HepG2 (cell line): ENCODE measurements around the gene KIAA1217. TPM values are rescaled to one million over a fixed set of nuclear protein-coding genes. Genes with fewer than 3 reads are reported as not detected.

Experiments used
- ATAC-seq: fragments of 200-7000 bp; cut with Tn5 transposase; 3 replicates; pipeline ENCODE4 v1.9.1; 2020; ENCODE audit warnings: mild to moderate bottlenecking, moderate library complexity
- BruUV-seq: library from RNA; stranded (reverse); fragments of 400-500 nt; replicated peaks from 2 replicates; lab custom pipeline; 2021; lab: Mats Ljungman, UMichigan
- CTCF ChIA-PET: fragments of 300-600 bp; formaldehyde crosslinking; extraction: SDS; loops from one replicate; lab custom pipeline; 2021; ENCODE audit warnings: low total read pairs, inconsistent platforms, low intra/inter-chr PET ratio; lab: Yijun Ruan, JAX
- POLR2A ChIA-PET: fragments of 350-600 bp; sonication (Branson Sonifier 250); formaldehyde crosslinking; loops from one replicate; lab custom pipeline; 2020; ENCODE audit warnings: antibody characterized with exemption, inconsistent platforms; lab: Yijun Ruan, JAX
- DNase-seq: peaks from one replicate; pipeline ENCODE4 v3.0.0-alpha.2; 2015; ENCODE audit warnings: low spot score
- FAIRE-seq: peaks from 3 replicates; lab custom pipeline; 2011; peaks lifted over from hg19 to GRCh38; lab: Jason Lieb, UNC
- H2AFZ ChIP-seq: one replicate; pipeline ENCODE4 v1.6.1; 2011; ENCODE audit warnings: low read length, inconsistent platforms
- H3K27ac ChIP-seq: fragments of 300-600 bp; 3 replicates; pipeline ENCODE4 v1.8.0; 2011; ENCODE audit warnings: mixed run types, mild to moderate bottlenecking, mixed read lengths, low read length, inconsistent platforms; ENCODE audit not compliant: insufficient read depth; ENCODE audit errors: extremely low read length
- H3K27me3 ChIP-seq, 2 experiments: fragments of 200-600 bp in 1 of 2; 2 replicates in 1 of 2; 3 replicates in 1 of 2; pipeline versions ENCODE4 v1.6.0 to v1.8.0; 2011; ENCODE audit warnings: low read length in 2 of 2, mild to moderate bottlenecking in 2 of 2, moderate library complexity in 2 of 2, inconsistent platforms in 1 of 2; ENCODE audit not compliant: insufficient read depth in 2 of 2, control insufficient read depth in 1 of 2
- H3K36me3 ChIP-seq, 2 experiments: fragments of 200-600 bp in 1 of 2; replicated peaks in 1 of 2; 2 replicates in 1 of 2; 3 replicates in 1 of 2; pipeline versions ENCODE4 v1.5.1 to v1.8.0; 2011; ENCODE audit warnings: low read length in 2 of 2, inconsistent platforms in 1 of 2; ENCODE audit not compliant: insufficient read depth in 2 of 2, control insufficient read depth in 1 of 2
- H3K4me1 ChIP-seq: 2 replicates; pipeline ENCODE4 v1.5.1; 2012; ENCODE audit warnings: low read length, inconsistent platforms; ENCODE audit not compliant: insufficient read depth
- H3K4me2 ChIP-seq: 2 replicates; pipeline ENCODE4 v1.6.0; 2011; ENCODE audit warnings: low read depth, low read length, inconsistent platforms
- H3K4me3 ChIP-seq, 3 experiments: fragments of 200-600 bp in 1 of 3; sonication (generic), shearing (Covaris generic) in 1 of 3; replicated peaks in 1 of 3; 2 replicates each; pipeline ENCODE4 v1.5.1; 2011 to 2016; ENCODE audit warnings: low read length in 3 of 3, inconsistent platforms in 2 of 3, low read depth in 2 of 3, mild to moderate bottlenecking in 2 of 3, control low read depth in 1 of 3, mixed read lengths in 1 of 3; ENCODE audit not compliant: insufficient read depth in 1 of 3
- H3K79me2 ChIP-seq: one replicate; pipeline ENCODE4 v1.6.1; 2011; ENCODE audit warnings: low read length, inconsistent platforms; ENCODE audit not compliant: insufficient read depth
- H3K9ac ChIP-seq: 2 replicates; pipeline ENCODE4 v1.6.0; 2011; ENCODE audit warnings: mild to moderate bottlenecking, low read depth, low read length, inconsistent platforms; ENCODE audit not compliant: insufficient read depth
- H3K9me3 ChIP-seq: 2 replicates; pipeline ENCODE4 v1.5.1; 2012; ENCODE audit warnings: mild to moderate bottlenecking, low read length
- H4K20me1 ChIP-seq: 2 replicates; pipeline ENCODE4 v1.6.0; 2011; ENCODE audit warnings: inconsistent platforms, mild to moderate bottlenecking, low read length, moderate library complexity; ENCODE audit not compliant: insufficient read depth
- ARNTL ChIP-seq: sonication (generic); formaldehyde crosslinking; IDR thresholded peaks from 2 replicates; pipeline ENCODE4 v1.4.0; 2020; ENCODE audit warnings: mild to moderate bottlenecking, missing genetic modification reagents
- BORCS8-MEF2B ChIP-seq: sonication (generic); formaldehyde crosslinking; IDR thresholded peaks from 2 replicates; pipeline ENCODE4 v1.8.0; 2022; ENCODE audit warnings: mild to moderate bottlenecking, missing genetic modification reagents
- NFE2 ChIP-seq: sonication (generic); formaldehyde crosslinking; IDR thresholded peaks from 2 replicates; pipeline ENCODE4 v1.4.0; 2020; ENCODE audit warnings: missing genetic modification reagents
- RORA ChIP-seq: sonication (generic); formaldehyde crosslinking; IDR thresholded peaks from 2 replicates; pipeline ENCODE4 v1.5.0; 2020; ENCODE audit warnings: mild to moderate bottlenecking, missing genetic modification reagents, moderate library complexity
- ZBTB49 ChIP-seq: sonication (generic); formaldehyde crosslinking; IDR thresholded peaks from 2 replicates; pipeline ENCODE4 v1.4.0; 2020; ENCODE audit warnings: missing genetic modification reagents, borderline replicate concordance
- ZNF75D ChIP-seq: sonication (generic); formaldehyde crosslinking; IDR thresholded peaks from 2 replicates; pipeline ENCODE4 v1.8.1; 2023; ENCODE audit warnings: missing genetic modification reagents, mild to moderate bottlenecking, borderline replicate concordance
- ZSCAN9 ChIP-seq: IDR thresholded peaks from 2 replicates; pipeline ENCODE4 v1.6.1; 2016; ENCODE audit warnings: borderline replicate concordance
- WGBS: methylation state at CpG from one replicate; pipeline ENCODE4 v1.1.6; 2017; ENCODE audit warnings: low lambda C conversion rate; 5-methylcytosine and 5-hydroxymethylcytosine counted together
- in situ Hi-C: cut with HindIII; loops from 2 replicates; pipeline ENCODE4 v1.10.0; 2017; ENCODE audit warnings: low pct_unique_long_range_greater_than_20kb; ENCODE audit not compliant: extremely low pct_ligation_motif_present
- intact Hi-C: fragments of 100-400 bp; cut with micrococcal nuclease; formaldehyde crosslinking; loops from one replicate; pipeline ENCODE4 v1.10.0; 2022; ENCODE audit not compliant: unreplicated experiment
- polyA plus RNA-seq, 8 experiments: library from polyadenylated mRNA; depleted of rRNA in 3 of 8; stranded (reverse) in 7 of 8; unstranded in 1 of 8; fragments of >200 nt; fragmentation: Illumina TruSeq in 4 of 8; extraction: Trizol in 4 of 8; gene quantifications; 2 replicates each; pipeline versions ENCODE4 v1.2.1 to v1.2.3, GENCODE V29; 2011 to 2016; ENCODE audit warnings: low read depth in 4 of 8, missing spikeins in 1 of 8, mixed read lengths in 1 of 8; ENCODE audit not compliant: insufficient read depth in 1 of 8
- total RNA-seq, 5 experiments: library from RNA; depleted of rRNA; stranded (reverse); fragments of >200 nt; fragmentation: Illumina TruSeq; extraction: Trizol; gene quantifications; 2 replicates each; pipeline ENCODE4 v1.2.3, GENCODE V29; 2016; ENCODE audit warnings: low read depth in 1 of 5
- TF ChIP-seq, protein P1 (sequence below): sonication (generic); formaldehyde crosslinking; IDR thresholded peaks from 2 replicates; pipeline ENCODE4 v1.9.0; 2021; ENCODE audit warnings: missing genetic modification reagents, mild to moderate bottlenecking, borderline replicate concordance
- TF ChIP-seq, protein P2 (sequence below): sonication (generic); formaldehyde crosslinking; IDR thresholded peaks from 2 replicates; pipeline ENCODE4 v1.5.1; 2020; ENCODE audit warnings: missing genetic modification reagents, mild to moderate bottlenecking, borderline replicate concordance
- TF ChIP-seq, protein P3 (sequence below): sonication (generic); formaldehyde crosslinking; IDR thresholded peaks from 2 replicates; pipeline ENCODE4 v1.5.1; 2020; ENCODE audit warnings: mild to moderate bottlenecking, missing genetic modification reagents, moderate library complexity

KIAA1217 gene
- total and polyA plus RNA-seq, 2 of the 13 experiments (the other 11 are each of a cell fraction or from before 2014, with no cell fraction given), result 4.6 to 10.9 TPM

- in situ Hi-C loops, result no loop called here
- H3K36me3 ChIP-seq, result peaks cover 2 to 38% of the 10 kb centered on the region in 2 experiments; a peak in 4 of 5 replicates
- H3K4me2 ChIP-seq, result no peak overlapping the region
- no peak overlapping the region for H3K27ac ChIP-seq
- no peak for FAIRE-seq
- no peaks in the 10 kb centered on the region for H3K79me2 ChIP-seq
- POLR2A ChIA-PET, result no interaction called here
- no TSS peak for BruUV-seq
- H2AFZ ChIP-seq, result no peak overlapping the region
- TF ChIP-seq, protein P1, sequence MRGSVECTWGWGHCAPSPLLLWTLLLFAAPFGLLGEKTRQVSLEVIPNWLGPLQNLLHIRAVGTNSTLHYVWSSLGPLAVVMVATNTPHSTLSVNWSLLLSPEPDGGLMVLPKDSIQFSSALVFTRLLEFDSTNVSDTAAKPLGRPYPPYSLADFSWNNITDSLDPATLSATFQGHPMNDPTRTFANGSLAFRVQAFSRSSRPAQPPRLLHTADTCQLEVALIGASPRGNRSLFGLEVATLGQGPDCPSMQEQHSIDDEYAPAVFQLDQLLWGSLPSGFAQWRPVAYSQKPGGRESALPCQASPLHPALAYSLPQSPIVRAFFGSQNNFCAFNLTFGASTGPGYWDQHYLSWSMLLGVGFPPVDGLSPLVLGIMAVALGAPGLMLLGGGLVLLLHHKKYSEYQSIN (CRISPR knock-in tag), result no peak
- TF ChIP-seq NFE2 (CRISPR knock-in tag), result no peak
- TF ChIP-seq, protein P2, sequence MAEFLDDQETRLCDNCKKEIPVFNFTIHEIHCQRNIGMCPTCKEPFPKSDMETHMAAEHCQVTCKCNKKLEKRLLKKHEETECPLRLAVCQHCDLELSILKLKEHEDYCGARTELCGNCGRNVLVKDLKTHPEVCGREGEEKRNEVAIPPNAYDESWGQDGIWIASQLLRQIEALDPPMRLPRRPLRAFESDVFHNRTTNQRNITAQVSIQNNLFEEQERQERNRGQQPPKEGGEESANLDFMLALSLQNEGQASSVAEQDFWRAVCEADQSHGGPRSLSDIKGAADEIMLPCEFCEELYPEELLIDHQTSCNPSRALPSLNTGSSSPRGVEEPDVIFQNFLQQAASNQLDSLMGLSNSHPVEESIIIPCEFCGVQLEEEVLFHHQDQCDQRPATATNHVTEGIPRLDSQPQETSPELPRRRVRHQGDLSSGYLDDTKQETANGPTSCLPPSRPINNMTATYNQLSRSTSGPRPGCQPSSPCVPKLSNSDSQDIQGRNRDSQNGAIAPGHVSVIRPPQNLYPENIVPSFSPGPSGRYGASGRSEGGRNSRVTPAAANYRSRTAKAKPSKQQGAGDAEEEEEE, result no peak
- TF ChIP-seq ZSCAN9 (CRISPR knock-in tag), result no peak
- TF ChIP-seq ZBTB49, result no peak
- no peak for TF ChIP-seq ARNTL (CRISPR knock-in tag)
- no peak for TF ChIP-seq RORA
- TF ChIP-seq BORCS8-MEF2B, result no peak
- TF ChIP-seq, protein P3, sequence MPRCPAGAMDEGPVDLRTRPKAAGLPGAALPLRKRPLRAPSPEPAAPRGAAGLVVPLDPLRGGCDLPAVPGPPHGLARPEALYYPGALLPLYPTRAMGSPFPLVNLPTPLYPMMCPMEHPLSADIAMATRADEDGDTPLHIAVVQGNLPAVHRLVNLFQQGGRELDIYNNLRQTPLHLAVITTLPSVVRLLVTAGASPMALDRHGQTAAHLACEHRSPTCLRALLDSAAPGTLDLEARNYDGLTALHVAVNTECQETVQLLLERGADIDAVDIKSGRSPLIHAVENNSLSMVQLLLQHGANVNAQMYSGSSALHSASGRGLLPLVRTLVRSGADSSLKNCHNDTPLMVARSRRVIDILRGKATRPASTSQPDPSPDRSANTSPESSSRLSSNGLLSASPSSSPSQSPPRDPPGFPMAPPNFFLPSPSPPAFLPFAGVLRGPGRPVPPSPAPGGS, result no peak
- TF ChIP-seq ZNF75D, result no peak
- TF ChIP-seq, all 625 proteins: peak for 0
- intact Hi-C loops, result no loop called here
- peaks cover 31% of the 10 kb centered on the region for H3K4me1 ChIP-seq
- H3K9ac ChIP-seq, result no peak overlapping the region
- ATAC-seq, result no peak
- H3K9me3 ChIP-seq, result no peaks in the 10 kb centered on the region
- CTCF ChIA-PET, result no interaction called here
- whole genome bisulfite sequencing, result 97% methylated on average over 10 of the region's 10 CpGs
- DNase-seq, result no peak
- no peaks in the 10 kb centered on the region for H4K20me1 ChIP-seq
- no peaks in the 10 kb centered on the region for H3K27me3 ChIP-seq
- H3K4me3 ChIP-seq, result no peak overlapping the region
These were observed 335.8 kb downstream of the KIAA1217 start for GRCh38 chr10:24544776-24545175.
